ENCODE data around the gene GLYR1. TPM values are rescaled to one million over a fixed set of nuclear protein-coding genes. Genes with fewer than 3 reads are reported as not detected.

GLYR1 gene
- total RNA-seq, 1 experiment from 2014 or later, result 47.5 TPM

DNA sequence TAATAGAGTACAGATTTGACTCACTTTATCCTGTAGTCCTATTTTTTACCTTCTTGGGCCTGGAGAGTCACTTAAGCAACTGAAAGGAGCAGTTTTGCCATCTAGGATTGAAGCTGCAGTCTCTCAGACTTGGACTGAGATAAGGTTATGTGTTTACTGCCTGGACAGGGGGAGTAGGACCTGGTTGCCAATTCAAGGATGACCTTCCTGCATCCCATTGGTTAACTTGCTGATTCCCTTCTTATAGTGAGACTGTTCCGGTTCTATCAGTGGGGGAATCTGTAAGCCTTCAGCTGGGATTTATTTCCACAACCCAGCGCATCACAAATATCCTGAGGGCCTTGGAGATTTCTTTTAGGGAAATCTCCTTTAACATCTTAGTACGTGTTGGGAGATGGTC lies 3.1 kb upstream of the GLYR1 start:
- peak; percentile 12 for DNase-seq (ENCODE audit: low spot score)

DNA sequence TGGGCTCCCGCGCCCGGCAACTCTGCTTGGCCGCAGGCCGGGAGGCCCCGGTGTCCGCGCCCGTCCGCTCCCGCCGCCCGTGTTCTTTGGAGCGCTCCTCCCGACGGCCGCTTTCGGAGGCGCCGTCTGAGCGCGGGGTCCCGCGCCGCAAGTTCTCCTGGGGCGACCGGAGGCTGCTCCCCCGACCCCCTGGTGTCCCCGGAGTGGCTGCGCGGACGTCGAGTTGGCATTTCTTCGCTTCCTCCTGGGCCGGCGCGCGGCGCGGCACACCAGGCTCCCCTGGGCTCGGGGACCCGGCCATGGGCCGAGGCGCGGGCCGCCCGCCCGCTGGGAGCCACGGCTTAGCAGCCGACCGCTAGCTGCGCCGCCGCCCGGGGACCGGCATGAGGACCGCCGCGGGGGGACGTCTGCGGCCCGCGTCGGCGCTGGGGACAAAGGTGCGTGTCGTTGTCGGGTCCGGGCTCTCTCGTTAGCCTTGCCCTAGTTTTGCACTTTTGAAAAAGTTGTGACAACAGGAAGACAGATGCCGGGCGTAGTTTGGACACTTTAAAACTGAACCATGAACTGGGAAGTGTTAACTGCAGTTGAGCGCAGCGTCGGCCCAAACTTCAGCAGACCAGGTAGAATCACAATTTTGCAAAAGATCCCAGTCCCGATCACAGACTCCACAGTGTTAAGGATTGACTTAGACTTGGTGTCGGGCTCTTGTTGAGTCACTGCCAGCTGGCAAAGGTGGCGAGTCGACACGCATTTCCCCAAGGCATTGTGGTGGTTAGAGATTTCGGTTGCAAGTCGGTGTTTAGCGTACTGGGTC lies 893 bp upstream of the GLYR1 start:
- DNase-seq (ENCODE audit: low spot score), result peak; percentile 62

DNA sequence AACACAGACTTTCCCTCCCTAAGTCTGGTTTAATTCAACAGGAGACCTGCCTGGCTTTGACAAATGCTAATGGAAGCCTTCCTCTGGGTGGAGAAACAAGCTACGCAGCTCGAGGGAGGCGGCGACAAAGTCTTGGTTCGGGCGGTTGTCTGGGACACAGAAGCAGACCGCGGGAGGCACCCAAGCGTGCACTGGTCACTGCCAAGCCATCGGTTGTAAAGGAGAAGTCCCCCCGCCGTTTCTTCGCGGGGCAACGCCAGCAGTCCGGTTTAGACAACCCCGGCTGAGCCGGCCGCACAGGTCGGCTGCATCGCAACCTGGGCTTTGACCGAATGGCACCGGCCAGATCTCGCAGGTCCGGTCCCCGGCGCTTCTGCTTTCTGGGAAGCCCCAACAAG lies 586 bp downstream of the GLYR1 start:
- peak; percentile 69 for DNase-seq (ENCODE audit: low spot score)

DNA sequence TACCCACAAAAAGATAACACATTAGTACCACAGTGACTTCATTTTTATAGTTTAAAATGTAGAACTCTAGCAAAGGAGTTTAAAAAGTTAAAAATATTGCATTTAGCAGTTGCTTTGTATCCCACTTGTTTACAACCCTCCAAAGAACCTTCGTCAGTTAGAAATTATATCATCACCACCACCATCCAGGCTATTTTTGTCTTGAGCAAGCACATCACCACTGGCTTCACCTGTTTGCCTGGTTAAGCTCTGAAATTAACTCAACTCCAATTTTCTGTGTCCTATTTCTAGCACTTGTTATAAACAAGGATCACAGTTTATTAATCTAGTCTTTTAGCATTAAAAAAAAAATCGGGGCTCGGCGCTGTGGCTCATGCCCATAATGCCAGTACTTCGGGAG lies 6.1 kb downstream of the GLYR1 start:
- no peak for DNase-seq (ENCODE audit: low spot score)

DNA sequence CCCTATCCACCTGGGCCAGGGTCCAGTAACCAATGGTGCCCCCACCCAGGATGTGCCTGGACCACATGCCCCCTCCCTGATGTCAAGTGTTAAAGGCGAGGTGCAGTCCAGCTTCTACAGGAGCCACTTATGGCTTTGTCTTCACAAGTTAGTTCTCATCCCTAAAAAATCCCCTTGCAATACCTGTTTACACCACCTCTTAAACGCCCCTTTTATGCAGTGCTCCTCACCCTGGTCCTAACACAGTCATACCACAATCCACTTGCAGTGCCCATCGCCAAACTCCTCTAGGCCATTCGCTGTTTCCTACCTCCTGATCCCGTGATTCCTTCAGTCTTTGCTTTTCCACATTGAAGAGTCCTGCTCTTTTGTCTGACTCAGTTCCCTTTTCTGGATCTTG lies 7.1 kb downstream of the GLYR1 start:
- no peak for DNase-seq (ENCODE audit: low spot score)

DNA sequence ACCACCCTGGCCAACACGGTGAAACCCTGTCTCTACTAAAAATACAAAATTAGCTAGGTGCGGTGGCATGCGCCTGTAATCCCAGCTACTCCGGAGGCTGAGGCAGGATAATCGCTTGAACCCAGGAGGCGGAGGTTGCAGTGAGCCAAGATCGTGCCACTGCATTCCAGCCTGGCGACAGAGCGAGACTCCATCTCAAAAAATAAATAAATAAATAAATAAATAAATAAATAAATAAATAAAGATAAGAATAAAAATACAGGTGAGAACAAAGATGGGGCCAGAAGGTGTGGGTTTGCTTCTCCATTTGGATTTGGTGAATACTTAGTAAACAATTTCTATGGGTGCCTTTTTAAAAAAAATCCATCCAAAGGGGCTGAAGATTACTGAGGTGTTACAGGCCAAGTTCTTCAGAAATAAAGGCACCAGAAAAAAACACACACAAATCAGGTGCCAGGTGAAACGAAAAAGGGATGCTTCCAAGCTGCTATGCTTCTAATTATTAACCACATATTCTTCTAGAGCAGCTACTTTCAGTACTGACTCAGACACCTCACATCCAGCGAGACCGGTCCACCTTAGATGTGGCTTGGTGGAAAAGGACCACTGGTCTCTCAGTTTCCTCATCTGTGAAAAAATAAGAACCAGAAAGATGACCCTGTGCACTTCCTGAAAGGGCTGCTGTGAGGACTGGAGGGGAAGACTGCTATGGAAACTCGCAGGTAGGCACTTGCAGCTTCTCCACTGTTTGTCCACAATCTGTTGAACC lies 9.2 kb downstream of the GLYR1 start:
- DNase-seq (ENCODE audit: low spot score), result no peak

DNA sequence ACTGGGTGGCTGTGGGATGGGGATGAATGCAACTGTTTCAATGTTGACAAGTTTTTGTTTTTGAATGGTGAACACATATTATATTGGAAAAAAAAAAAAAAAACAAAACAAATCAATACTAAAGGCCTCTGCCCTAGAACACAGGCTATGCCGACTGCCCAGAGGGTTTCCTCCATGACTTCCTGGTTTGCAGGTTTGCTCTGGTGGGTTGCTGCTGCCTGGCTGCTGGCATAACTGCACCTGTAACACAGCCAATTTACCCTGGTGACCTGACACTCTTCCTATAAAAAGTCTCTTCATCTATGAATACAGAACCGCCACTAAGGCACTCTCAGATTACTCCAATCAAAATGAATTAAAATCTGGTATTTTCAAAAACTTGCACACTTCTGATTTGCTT lies 10.4 kb downstream of the GLYR1 start:
- no peak for DNase-seq (ENCODE audit: low spot score)

DNA sequence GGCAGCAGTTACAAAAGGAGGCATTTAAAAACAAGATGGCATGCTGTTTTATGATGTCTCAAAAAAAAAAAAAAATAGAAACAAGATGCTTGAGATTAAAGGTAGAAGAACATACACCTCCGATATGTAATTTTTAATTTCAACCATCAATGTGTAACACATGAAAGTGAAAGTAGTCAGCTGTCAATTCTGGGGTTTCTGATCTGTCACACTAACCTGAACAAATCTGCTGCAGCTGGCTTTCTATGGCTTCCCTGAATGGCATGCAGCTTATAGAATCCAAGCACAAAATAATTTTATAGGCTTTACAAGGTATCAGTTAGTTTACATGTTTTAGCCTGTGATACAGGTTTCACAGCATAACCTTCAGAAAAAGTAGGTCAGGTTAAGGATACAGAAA lies 13.5 kb downstream of the GLYR1 start:
- DNase-seq (ENCODE audit: low spot score), result no peak

DNA sequence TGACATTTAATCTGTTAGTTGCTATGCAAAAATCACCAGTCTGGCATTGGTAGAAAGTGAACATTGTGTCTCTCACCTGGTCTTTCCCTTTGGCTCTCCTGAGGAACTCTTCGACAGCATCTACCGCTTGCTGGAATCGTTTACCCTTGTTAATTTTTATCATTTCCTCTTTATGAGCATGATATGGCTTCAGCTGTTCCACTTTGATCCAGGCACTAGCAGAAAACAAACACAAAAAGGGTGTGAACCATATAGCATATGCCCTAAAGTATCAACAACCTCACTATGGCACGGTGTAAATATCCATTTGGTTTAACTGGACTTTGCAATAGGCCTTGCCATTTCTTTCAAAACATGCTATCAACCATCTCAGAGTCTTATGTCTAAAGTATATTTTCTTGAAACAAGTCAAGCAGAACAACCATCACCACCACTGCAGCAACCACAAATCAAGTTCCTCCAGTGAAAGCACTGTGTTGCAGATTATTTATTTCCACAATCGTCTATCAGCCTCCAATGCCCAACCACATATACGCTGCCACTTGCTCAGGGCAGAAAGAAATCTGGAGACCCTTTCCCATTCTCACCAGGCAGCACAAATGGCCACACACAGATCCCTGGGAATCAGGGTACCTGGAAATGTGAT lies 14.3 kb downstream of the GLYR1 start:
- DNase-seq (ENCODE audit: low spot score), result no peak

DNA sequence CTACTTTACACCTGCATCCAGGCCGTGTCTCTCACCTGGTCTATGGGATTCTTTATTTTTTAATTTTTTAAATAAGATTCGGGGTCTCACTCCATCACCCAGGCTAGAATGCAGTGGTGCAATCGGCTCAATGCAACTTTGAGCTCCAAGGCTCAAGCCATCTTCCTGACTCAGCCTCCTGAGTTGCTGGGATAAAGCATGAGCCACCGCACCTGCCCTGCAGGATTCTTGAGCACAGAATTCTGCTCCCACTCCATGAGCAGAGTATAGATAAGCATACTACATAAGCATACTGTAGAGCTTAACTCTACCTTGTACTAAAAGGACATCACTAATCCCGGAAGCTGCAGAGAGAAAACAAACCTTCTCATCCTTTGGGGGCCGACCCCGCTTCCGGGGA lies 15.5 kb downstream of the GLYR1 start:
- DNase-seq (ENCODE audit: low spot score), result no peak

DNA sequence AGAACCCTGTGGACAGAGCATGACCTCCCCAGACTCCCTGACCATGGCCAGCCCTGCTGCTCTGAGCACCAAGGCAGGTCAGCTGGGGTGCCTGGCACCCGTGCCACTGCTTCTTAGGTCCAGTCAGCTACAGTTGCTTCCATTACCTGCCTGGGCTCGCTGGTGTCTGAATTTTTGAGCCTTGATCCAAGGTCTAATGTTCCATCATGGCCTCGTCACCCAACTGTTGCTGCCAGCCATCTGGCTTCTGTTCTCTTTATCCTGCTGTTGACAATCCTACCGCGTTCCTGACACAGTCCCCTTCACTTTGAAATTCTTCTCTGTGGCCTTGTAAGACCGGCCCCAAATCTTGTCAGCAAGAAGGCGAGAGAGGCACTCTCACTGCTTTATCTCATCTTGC lies 16.7 kb downstream of the GLYR1 start:
- no peak for DNase-seq (ENCODE audit: low spot score)

DNA sequence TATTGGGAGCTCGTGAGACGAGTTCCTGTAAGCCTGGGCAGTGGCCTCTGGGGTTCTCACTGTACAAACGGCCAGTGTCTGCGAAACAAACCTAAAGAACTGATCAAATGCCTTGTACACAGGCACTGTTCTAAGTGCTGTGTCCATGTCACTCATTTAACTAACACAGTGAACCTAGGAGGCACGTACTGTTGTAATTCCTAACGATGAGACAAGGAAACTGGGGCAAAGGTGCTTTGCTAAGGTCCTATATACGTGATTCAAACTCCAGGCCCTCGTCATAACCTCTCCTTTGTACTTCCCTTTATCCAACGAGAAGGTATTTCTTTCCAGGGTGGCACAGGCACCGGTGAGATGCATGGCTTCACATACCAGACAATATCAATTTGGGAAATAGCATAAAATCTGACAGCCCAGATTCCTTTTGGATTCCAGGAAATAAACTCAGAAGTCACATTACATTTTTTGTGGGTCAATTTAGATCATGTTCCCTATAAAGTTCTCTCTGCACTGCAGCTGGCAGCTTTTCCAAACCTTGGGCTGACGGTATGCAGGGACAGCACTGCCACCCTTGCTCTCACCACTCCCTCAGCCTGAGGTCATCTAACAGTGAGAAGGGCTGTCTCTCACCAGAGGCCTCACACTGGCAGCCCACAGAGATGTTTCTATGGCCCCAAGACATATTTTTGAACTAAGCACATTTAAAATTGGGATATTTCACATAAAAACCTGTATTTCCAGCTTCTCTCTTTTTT lies 18.3 kb downstream of the GLYR1 start:
- DNase-seq (ENCODE audit: low spot score), result no peak

DNA sequence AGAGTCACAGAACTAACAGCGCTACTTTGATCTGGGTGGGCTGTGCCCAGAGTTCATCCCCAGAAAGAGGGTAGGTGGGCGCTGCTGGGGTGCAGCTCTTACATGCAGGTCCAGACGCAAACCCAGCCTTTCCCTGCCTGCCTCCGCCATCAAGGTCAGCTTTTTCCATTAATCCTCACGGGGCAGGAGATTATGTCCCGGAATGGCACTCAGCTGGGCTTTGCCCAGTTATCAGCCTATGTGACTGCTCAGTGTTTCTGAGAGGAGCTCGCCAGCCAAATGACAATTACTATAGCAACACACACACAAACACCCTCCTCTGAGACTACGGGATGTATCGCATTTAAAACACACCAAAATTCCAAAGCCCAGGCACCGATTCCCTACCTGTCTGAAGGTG lies 20.1 kb downstream of the GLYR1 start:
- DNase-seq (ENCODE audit: low spot score), result no peak

DNA sequence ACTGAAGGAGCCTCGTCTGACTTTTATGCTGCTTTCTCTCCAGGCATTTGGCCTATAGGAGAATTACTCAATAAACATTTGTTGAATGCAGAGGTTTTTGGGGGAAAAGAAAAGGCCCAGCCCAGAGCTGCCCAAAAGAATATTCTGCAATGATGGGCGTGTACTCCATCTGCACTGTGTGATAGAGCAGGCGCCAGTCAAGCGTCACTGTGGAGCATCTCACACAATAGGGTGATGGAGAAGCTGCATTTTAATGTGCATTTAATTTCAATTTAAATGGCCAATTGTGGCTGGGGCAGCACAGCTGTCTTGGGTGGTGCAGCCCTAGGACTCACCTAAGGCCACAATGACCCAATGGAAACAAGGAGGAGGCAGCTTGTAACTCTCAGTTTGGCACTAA lies 20.6 kb downstream of the GLYR1 start:
- DNase-seq (ENCODE audit: low spot score), result no peak

DNA sequence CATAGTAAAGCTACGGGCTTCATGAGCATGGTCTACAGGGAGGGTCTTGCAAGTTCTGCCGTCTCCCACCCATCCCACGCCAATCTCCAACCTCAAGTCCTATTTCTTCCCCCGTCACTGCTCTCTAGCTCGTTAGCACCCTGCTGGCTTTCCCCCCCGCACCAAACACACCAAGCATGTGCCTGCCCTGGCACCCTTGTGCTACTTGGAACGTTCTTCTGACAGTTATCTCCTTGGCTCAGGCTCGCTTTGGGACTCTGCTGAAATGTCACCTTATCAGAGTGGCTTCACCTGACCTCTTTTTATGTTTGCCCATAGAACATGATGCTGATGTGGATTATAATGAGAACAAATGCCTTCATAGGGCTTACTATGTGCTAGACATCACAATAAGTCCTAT lies 21.9 kb downstream of the GLYR1 start:
- no peak for DNase-seq (ENCODE audit: low spot score)

DNA sequence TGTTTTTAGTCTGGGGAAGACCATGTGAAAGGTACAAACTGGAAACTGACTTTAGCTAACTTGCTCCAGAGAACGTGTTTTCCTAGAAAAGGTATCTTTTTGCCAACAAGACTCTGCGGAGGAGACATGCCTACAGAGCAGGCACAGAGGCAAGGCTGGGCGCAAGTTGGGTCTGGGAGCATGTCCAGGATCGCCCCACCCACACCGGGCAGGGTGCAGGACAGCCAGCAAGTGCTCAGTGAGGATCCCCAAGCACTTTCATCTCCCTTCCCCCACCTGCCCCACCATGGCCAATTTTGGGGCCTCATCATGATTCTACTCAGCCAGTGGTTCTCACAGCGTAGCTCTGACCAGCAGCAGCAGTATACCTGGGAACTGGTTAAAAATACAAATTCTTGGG lies 26.4 kb downstream of the GLYR1 start:
- DNase-seq (ENCODE audit: low spot score), result no peak

DNA sequence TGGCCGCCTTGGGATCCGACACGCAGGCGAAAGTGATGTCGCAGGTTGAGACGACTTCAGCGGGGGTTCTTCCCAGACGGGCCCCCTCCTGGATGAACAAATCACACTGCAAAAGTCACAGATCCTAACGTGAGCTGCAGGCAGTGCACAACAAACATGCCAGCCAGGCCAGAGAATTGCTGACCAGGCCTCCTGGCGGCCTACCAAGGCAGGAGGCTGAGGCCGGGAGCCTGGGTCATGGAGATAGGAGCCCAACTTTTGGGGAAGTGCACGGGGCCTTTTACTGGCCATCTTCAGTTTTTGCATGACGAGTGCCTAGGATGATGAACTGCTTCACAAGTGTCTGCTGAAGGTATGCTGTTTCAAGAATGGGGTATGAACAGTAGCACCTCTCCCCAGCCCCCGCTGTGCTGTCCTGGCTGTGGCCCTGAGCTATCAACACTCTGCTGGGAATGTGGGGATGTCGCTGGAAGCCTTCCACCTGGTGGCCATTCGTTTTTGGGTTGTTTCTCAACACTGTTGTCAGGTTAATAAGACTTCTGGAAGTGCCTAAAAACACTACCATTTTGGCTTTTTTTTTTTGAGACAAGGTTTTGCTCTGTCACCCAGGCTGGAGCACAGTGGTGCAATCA lies 32.4 kb downstream of the GLYR1 start:
- no peak for DNase-seq (ENCODE audit: low spot score)

DNA sequence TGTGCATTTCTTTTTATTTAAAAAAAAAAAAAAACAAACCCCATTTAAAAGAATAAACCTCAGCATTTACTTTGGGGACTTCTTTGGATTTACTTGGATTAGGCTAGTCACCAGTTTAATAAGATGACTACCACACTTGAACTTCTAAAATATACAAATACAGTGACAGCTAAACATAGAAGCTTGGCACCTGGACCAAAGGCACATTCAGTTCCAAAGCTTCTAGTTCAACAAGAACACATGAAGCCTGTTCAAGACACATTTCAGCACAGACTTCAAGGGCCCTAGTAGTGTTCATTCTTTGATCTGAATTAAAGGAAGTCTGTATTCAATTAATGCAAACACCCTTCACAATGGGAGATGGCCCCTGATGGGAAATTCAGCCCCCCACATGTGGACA lies 33.0 kb downstream of the GLYR1 start:
- DNase-seq (ENCODE audit: low spot score), result no peak

DNA sequence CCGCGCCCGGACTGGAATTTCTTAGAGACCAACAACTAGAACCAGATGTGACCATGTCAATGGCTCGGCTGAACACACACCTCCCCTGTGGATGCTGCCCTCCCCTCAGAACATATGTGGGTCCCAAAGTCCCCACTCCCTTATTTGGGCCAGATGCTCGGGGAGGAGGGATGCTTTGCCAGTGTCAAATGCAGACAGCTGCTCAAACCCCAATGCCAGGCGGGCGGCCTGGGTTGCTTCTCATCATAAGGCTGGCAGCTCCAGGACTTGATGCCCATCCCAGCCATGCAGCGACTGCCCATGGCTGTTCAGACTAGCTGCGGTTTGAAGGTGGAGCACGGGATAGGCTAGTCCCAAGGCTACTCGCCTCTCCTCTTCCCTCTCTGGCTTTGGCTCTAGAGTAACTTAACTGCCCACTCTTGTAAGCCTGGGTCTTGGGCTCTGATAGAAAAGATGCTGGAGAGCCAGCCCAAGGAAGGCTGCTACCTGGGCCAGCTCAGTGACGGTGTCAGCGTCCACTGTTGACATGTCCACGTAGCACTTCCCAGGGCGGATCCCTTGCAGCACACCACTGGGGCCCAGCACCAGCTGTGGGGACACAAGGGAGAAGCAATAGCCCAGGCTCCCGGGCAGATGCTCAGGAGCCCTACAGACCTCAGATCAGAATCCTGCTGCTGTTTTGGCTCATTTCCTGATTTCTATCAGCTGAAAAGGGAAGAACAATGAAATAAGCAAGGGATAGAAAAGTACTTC lies 33.7 kb downstream of the GLYR1 start:
- DNase-seq (ENCODE audit: low spot score), result no peak

DNA sequence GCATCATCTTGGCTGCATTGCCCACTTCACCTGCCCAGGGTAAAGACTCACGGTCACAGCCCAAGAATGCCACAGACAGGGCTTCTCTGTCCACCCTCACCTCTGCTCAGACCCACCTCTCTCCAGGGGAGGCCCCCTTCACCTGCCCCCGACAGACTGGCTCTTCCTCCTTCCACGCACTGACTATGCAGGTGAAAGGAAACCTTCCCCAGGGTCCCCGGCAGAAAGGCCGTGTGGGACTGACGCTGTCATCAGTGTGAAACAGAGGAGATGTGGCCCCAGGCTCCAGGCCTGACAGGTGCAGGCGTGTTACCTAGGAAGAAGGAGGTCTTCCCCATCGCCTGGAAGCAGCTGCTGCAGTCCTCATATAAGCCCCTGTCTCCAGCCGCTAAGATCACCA lies 35.3 kb downstream of the GLYR1 start:
- no peak for DNase-seq (ENCODE audit: low spot score)

DNA sequence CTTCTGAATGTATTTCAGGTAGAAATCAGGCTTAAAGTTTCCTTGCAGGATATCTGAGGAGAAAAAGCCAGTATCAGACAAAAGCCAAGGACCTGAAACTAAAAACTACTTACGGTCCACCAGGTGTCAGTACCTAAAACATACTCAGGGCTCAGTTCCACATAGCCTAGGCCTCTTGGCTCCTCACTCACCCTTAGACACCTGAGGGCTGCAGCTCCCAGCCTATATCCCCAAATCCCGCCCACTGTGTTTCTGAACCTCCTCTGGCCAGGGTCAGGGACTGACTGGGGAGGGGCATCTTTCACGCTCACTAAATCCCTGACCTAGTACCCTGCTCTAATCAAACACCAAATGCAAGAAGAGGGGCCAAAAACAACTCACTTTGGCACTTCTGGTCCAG lies 35.8 kb downstream of the GLYR1 start:
- DNase-seq (ENCODE audit: low spot score), result no peak
